ENCODE results near the gene SERGEF. TPM values are rescaled to one million over a fixed set of nuclear protein-coding genes. Genes with fewer than 3 reads are reported as not detected.

SERGEF gene
- total RNA-seq, 4 donors from 2014 or later: 42.1 to 61.6 (median 53.9) TPM

GRCh38 chr11:17793642-17794170, 219.1 kb downstream of the SERGEF start:
- no peak overlapping the region for H3K4me3 ChIP-seq
- TF ChIP-seq CTCF (IDR thresholded peaks at IDR 0.05) (no peak), EP300 (IDR thresholded peaks at IDR 0.05) (no peak), POLR2A (IDR thresholded peaks at IDR 0.05) (no peak)
- H3K27me3 ChIP-seq: no peaks in the 10 kb centered on the region
- no peak overlapping the region for H3K27ac ChIP-seq
- no peaks in the 10 kb centered on the region for H3K9me3 ChIP-seq
- peaks cover 0 to 12% (median 0%) of the 10 kb centered on the region in 3 donors for H3K36me3 ChIP-seq
- DNase-seq (ENCODE audit: low spot score in 2 of 2): no peak
- WGBS, 2 donors: 91 to 96% methylated on average over 6 to 7 of the region's 7 CpGs
- no peaks in the 10 kb centered on the region for H3K4me1 ChIP-seq

DNA sequence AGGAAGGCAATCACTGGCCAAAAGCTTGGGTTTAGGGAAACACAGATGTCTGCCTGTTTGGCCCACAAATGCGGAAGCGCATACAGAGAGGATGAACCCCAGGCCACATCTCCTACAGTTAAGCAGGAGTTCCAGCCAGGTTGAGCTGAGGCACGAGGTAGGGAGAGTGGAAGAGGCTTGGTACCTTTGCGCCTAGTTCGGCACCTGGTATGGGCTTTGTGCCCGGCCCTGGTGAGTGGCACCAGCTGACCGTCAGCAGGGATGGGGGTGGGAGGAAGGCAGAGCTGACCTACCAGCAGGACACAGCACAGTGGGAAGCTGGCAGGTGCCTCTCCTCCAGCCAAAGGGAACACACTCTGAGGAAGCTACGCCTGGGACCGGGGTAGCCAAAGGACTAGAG, 220.7 kb downstream of the SERGEF start:
- no peak for DNase-seq (ENCODE audit: low spot score in 2 of 2)
- Histone ChIP-seq H3K9me3 (no peaks in the 10 kb centered on the region), H3K27ac (no peak overlapping the region), H3K4me1 (no peaks in the 10 kb centered on the region), H3K27me3 (no peaks in the 10 kb centered on the region), H3K4me3 (no peak overlapping the region), H3K36me3 (peaks cover 0 to 27% (median 0%) of the 10 kb centered on the region in 3 donors)
- 95 to 96% methylated on average over 8 to 9 of the region's 9 CpGs for WGBS, 2 donors
- no peak for TF ChIP-seq EP300 (IDR thresholded peaks at IDR 0.05)
- no peak for TF ChIP-seq CTCF (IDR thresholded peaks at IDR 0.05)
- no peak for TF ChIP-seq POLR2A (IDR thresholded peaks at IDR 0.05)

DNA sequence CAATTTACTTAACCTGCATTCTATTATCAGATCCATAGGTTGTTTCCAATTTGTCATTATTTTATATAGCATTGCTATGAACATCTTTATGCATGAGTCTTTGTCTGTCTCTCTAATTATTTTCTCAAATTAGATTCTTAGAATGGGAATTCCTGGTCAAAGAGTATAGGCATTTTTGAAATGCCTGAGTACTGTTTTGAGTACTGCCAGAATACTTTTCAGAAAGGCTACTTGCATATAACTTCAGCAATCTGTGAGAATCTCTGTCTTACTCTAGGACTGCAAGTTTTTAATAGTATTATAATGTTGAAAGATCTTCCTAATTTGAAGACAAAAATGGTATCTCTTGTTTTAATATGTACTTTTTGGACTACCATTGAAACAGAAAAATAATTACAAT, 221.7 kb downstream of the SERGEF start:
- H3K9me3 ChIP-seq: no peaks in the 10 kb centered on the region
- DNase-seq (ENCODE audit: low spot score in 2 of 2): no peak
- H3K27me3 ChIP-seq: no peaks in the 10 kb centered on the region
- TF ChIP-seq POLR2A (IDR thresholded peaks at IDR 0.05) (no peak), CTCF (IDR thresholded peaks at IDR 0.05) (no peak), EP300 (IDR thresholded peaks at IDR 0.05) (no peak)
- H3K4me3 ChIP-seq: no peak overlapping the region
- no peaks in the 10 kb centered on the region for H3K4me1 ChIP-seq
- H3K36me3 ChIP-seq: peaks cover 0 to 29% (median 0%) of the 10 kb centered on the region in 3 donors
- H3K27ac ChIP-seq: no peak overlapping the region

GRCh38 chr11:17790453-17790852, 222.4 kb downstream of the SERGEF start:
- TF ChIP-seq EP300 (IDR thresholded peaks at IDR 0.05) (no peak), CTCF (IDR thresholded peaks at IDR 0.05) (no peak), POLR2A (IDR thresholded peaks at IDR 0.05) (no peak)
- Histone ChIP-seq H3K27me3 (no peaks in the 10 kb centered on the region), H3K4me3 (no peak overlapping the region), H3K36me3 (peaks cover 0 to 34% (median 0%) of the 10 kb centered on the region in 3 donors), H3K4me1 (no peaks in the 10 kb centered on the region), H3K27ac (no peak overlapping the region), H3K9me3 (no peaks in the 10 kb centered on the region)
- 67 to 88% methylated on average over 1 of the region's 1 CpG for WGBS, 2 donors
- no peak for DNase-seq (ENCODE audit: low spot score in 2 of 2)

DNA sequence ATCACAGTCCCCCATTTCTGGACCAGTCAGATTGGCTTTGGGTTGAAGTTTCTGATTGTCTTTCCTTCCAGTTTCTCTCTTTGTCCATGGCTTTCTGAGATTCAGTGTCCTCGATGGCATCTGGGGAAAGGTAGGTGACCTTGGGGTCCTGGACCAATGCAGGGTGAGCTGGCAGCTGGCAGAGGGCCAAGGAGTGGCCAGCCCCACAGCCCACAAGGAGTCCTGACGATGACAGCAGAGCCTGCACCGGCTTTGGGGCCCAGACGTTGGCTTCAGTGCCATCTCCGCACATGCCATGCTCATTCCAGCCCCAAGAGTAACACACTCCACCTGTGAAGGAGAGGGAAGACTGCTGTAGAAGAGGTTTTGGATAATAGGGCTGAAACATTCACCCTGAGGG, 224.8 kb downstream of the SERGEF start:
- TF ChIP-seq EP300 (IDR thresholded peaks at IDR 0.05) (no peak), POLR2A (IDR thresholded peaks at IDR 0.05) (no peak), CTCF (IDR thresholded peaks at IDR 0.05) (no peak)
- no peaks in the 10 kb centered on the region for H3K9me3 ChIP-seq
- H3K4me3 ChIP-seq: no peak overlapping the region
- peaks cover 0 to 34% (median 0%) of the 10 kb centered on the region in 3 donors for H3K36me3 ChIP-seq
- no peak for DNase-seq (ENCODE audit: low spot score in 2 of 2)
- H3K4me1 ChIP-seq: no peaks in the 10 kb centered on the region
- no peaks in the 10 kb centered on the region for H3K27me3 ChIP-seq
- no peak overlapping the region for H3K27ac ChIP-seq
- 94% methylated on average over 5 of the region's 5 CpGs for WGBS, 2 donors

All from tibial nerve (tissue), 4 donors.